OCI-LY1 (cell line): ENCODE data around the gene RCAN1.

Experiments
- CTCF ChIP-seq: fragments of 200-600 bp; sonication (generic), shearing (Covaris generic); IDR thresholded peaks from 2 replicates; pipeline ENCODE4 v1.5.1; 2017; ENCODE audit warnings: mild to moderate bottlenecking, antibody characterized with exemption, low read length, moderate library complexity, mixed read lengths
- EZH2 ChIP-seq: fragments of 200-600 bp; sonication (generic), shearing (Covaris generic); IDR thresholded peaks from 2 replicates; pipeline ENCODE4 v1.8.0; 2017; ENCODE audit warnings: borderline replicate concordance, mixed run types, mild to moderate bottlenecking, antibody characterized with exemption, low read length, moderate library complexity, mixed read lengths

GRCh38 chr21:34560609-34561008 is 54.3 kb downstream of the RCAN1 start:
- TF ChIP-seq CTCF (no peak), EZH2 (no peak)
